ENCODE measurements around the gene TMEM131.

The TMEM131 gene

GRCh38 chr2:97738179-97739019 lies 257.3 kb downstream of the TMEM131 start:
- DNase-seq (ENCODE audit: low spot score) = no peak

- DNase-seq (ENCODE audit: low spot score) = no peak
Observed at GRCh38 chr2:97737421-97738178, 258.1 kb downstream of the TMEM131 start.

- DNase-seq (ENCODE audit: low spot score) = no peak
Observed at GRCh38 chr2:97736608-97737330, 259.0 kb downstream of the TMEM131 start.

GRCh38 chr2:97736185-97736584 lies 259.6 kb downstream of the TMEM131 start:
- no peak for DNase-seq (ENCODE audit: low spot score)

GRCh38 chr2:97735161-97735561 lies 260.6 kb downstream of the TMEM131 start:
- no peak for DNase-seq (ENCODE audit: low spot score)

GRCh38 chr2:97734061-97735051 lies 261.4 kb downstream of the TMEM131 start:
- no peak for DNase-seq (ENCODE audit: low spot score)

GRCh38 chr2:97733341-97734035 lies 262.3 kb downstream of the TMEM131 start:
- no peak for DNase-seq (ENCODE audit: low spot score)

- no peak for DNase-seq (ENCODE audit: low spot score)
Observed at GRCh38 chr2:97732436-97733340, 263.1 kb downstream of the TMEM131 start.

GRCh38 chr2:97731274-97732020 lies 264.3 kb downstream of the TMEM131 start:
- no peak for DNase-seq (ENCODE audit: low spot score)

- DNase-seq (ENCODE audit: low spot score) = no peak
Observed at GRCh38 chr2:97730245-97730644, 265.5 kb downstream of the TMEM131 start.

GRCh38 chr2:97728091-97728731 lies 267.5 kb downstream of the TMEM131 start:
- peak; percentile 81 for DNase-seq (ENCODE audit: low spot score)

- no peak for DNase-seq (ENCODE audit: low spot score)
Observed at GRCh38 chr2:97727296-97727695, 268.5 kb downstream of the TMEM131 start.

- DNase-seq (ENCODE audit: low spot score) = no peak
Observed at GRCh38 chr2:97726261-97727064, 269.3 kb downstream of the TMEM131 start.

- DNase-seq (ENCODE audit: low spot score) = no peak
Observed at GRCh38 chr2:97724946-97725688, 270.6 kb downstream of the TMEM131 start.

GRCh38 chr2:97724501-97724900 lies 271.2 kb downstream of the TMEM131 start:
- DNase-seq (ENCODE audit: low spot score) = no peak

GRCh38 chr2:97724073-97724410 lies 271.7 kb downstream of the TMEM131 start:
- no peak for DNase-seq (ENCODE audit: low spot score)
